MM.1S (cell line): ENCODE data around the gene UBE2E2.

Experiments
- EZH2 ChIP-seq: fragments of 300-600 bp; sonication (generic); optimal IDR thresholded peaks from 2 replicates; pipeline ENCODE3; 2017; ENCODE audit warnings: low read depth, mild to moderate bottlenecking, antibody characterized with exemption, low read length, mixed read lengths
- TF ChIP-seq, protein P1 (sequence below): fragments of 300-600 bp; sonication (generic); IDR thresholded peaks from 2 replicates; pipeline ENCODE4 v1.5.1; 2016; ENCODE audit warnings: antibody characterized with exemption, low read length, mixed read lengths

DNA sequence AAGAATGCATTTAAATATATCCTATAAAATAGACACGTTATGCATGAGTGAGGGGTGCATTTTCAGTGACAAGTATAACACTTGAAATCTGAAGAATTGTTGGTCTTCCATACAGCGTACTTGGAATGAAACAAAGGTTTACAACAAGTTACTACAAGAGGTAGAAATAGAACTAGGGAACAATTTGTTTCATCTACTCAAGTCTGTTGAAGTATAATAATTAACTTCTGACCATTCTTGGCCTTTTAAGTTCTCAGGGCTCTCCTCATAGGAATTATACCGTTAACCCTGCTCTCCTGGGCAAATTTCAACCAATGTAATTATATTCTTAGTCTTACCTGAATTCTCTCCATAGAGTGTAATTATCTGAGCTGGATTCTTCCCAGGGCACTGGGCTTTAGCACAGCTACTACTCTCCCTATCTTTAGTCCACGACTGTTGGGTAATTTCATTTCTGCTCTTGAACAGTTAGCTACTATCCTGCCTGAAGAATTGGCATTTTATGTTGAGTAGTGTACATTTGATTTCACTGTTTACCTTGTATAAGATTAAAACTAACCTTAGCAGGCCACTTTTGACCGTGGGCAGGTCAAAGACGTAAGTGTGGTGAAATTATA is 100.6 kb downstream of the UBE2E2 start:
- TF ChIP-seq EZH2 = no peak
- TF ChIP-seq, protein P1, sequence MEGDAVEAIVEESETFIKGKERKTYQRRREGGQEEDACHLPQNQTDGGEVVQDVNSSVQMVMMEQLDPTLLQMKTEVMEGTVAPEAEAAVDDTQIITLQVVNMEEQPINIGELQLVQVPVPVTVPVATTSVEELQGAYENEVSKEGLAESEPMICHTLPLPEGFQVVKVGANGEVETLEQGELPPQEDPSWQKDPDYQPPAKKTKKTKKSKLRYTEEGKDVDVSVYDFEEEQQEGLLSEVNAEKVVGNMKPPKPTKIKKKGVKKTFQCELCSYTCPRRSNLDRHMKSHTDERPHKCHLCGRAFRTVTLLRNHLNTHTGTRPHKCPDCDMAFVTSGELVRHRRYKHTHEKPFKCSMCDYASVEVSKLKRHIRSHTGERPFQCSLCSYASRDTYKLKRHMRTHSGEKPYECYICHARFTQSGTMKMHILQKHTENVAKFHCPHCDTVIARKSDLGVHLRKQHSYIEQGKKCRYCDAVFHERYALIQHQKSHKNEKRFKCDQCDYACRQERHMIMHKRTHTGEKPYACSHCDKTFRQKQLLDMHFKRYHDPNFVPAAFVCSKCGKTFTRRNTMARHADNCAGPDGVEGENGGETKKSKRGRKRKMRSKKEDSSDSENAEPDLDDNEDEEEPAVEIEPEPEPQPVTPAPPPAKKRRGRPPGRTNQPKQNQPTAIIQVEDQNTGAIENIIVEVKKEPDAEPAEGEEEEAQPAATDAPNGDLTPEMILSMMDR = no peak
